ENCODE results near the gene ITPKA.
"Not testable (repeated sequence)": the region's sequence is repeated elsewhere in the genome, so short reads cannot be mapped to it uniquely, and the experiment has no call there.

The ITPKA gene

DNA sequence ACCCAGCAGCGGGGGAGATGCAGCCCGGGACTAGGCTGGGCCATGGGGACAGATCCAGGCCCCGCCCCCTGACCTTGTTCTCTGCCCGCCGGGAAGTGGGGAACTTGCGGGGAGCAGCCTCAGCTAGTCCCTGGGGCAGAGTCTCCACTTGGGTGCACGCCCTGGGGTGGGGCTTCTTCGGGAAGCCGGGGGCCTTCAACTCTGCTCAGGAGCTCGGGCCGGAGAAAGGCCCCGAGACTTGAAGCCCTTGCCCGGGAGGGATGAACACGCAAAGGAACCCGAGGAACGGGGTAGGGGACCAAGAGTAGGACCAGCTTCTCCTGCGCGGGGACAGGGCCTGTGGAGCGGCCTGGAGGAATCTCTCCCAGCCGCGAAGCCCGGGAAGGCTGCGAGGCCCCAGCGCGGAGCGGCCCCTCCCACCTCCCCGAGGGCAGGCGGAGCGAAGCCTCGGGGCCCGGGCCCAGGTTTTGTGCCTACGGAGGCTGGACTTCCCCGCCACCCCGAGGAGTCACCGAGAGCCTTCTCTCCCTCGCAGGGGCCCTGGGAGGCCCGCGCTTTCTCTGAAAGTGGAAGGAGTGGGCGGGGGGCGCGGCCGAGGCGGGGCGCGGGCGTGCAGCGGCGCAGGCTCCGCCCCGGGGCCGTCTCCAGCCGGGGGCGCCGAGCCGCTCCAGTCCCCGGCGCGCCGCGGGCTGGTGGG, at the start of gene ITPKA:
ITPKA (plus strand) TSS at position 670 of the 697 bp plus-strand sequence. CDS start 54 bp downstream, outside the sequence.
- peak; percentile 47 for DNase-seq

DNA sequence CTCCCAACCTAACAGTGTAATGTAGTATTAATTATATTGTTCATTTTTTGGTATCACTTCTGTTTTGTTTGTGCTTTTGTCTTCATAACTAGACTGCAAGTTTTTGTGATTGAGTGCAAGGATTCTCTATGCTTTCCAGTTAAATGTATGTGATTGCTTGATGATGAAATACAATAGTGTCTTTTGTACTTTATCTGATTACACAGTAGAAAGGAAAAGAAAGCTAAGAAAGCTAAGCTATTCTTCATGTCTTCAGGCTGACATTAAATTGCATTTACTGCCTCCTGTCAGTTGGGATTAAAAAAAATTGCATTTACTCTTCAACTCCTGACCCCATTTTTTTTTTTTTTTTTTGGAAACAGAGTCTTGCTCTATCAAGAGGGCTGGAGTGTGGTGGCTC, 48.3 kb upstream of the ITPKA start:
- DNase-seq = no peak

GRCh38 chr15:41462084-41462795, 31.4 kb upstream of the ITPKA start:
- DNase-seq = no peak

DNA sequence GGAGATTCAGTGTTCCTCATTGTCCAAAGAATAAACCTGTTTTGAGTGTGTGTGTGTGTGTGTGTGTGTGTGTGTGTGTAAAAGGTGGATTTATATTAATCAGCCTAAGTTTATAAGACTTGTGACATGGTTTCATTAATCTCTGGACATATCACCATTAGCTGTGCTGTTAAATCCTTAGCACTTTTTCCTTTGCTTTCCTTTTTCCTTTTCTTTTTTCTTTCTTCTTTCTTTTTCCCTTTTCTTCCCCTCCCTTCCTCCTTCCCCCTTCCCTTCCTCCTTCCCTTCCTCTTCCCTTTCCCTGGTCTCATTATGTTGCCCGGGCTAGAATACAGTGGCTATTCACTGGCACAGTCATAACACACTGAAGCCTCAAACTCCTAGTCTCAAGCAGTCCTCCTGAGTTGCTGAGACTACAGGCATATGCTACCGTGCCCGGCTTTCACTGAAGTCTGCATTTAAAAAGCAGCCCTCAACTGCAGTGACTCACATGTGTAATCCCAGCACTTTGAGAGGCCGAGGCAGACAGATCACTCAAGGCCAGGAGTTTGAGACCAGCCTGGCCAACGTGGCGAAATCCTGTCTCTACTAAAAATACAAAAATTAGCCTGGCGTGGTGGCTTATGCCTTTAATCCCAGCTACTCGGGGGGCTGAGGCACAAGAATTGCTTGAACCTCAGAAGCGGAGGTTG, 28.6 kb upstream of the ITPKA start:
- DNase-seq = no peak

DNA sequence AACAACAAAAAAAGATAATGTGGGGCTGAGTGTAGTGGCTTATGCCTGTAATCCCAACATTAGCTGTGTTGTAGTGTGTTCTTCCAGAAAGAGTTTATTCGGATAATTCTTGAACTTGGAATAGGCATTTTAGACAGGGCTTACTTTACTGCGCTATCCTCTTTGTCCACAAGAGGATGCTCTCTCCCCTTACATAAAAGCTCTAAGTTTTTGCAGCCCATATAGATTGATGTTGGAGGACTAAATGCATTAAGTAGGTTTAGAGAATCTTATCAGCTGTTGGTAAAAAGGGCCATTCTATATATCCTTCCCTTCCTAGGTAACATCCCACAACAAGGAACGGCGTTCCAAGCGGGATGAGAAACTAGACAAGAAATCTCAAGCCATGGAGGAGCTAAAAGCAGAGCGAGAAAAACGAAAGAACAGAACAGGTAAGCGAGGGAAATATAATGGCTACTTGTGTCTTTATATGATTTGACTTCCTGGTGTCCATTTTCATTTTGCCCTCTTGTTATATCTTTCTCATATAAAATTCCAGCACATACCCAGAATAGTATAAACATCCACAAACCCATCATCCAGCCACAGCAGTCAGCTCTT, 27.8 kb upstream of the ITPKA start:
- DNase-seq = peak; percentile 28

DNA sequence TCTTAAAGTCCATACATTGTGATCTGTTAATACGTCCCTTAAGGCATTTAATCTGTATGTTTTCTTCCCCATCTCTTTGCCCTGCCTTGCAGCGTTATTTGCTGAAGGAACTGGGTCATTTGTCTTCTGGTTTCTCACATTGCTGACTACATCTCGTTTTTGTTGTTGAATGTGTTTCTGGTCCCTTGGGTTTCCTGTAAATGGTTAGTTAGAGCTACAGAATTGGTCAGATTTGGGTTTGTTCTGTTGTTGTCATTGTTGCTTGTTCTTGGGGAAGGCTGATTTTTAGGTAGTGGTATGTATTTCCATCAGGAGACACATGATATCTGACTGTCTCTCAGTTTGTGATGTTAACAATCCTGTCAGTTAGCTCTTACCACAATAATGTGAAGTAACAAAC, 27.0 kb upstream of the ITPKA start:
- DNase-seq = no peak

DNA sequence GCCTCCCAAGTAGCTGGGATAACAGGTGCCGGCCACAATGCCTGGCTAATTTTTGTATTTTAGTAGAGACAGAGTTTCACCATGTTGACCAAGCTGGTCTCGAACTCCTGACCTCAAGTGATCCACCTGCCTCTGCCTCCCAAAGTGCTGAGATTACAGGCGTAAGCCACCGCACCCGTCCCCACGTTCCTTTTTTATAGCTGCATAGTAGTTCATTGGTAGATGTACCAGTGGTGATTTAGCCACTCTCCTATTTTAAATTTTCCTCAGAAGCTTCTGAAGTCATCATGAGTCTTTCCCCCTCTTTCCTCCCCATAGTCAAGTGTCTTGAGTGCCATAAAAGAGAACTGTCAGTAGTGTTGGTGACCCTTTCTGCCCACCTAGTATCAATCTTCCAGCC, 24.0 kb upstream of the ITPKA start:
- DNase-seq = not testable (repeated sequence)

GRCh38 chr15:41473418-41473817, 20.3 kb upstream of the ITPKA start:
- DNase-seq = no peak

- no peak for DNase-seq
Measured at GRCh38 chr15:41474436-41474835, 19.2 kb upstream of the ITPKA start.

GRCh38 chr15:41474941-41475340, 18.7 kb upstream of the ITPKA start:
- DNase-seq = no peak

GRCh38 chr15:41476416-41477048, 17.1 kb upstream of the ITPKA start:
- DNase-seq = no peak

DNA sequence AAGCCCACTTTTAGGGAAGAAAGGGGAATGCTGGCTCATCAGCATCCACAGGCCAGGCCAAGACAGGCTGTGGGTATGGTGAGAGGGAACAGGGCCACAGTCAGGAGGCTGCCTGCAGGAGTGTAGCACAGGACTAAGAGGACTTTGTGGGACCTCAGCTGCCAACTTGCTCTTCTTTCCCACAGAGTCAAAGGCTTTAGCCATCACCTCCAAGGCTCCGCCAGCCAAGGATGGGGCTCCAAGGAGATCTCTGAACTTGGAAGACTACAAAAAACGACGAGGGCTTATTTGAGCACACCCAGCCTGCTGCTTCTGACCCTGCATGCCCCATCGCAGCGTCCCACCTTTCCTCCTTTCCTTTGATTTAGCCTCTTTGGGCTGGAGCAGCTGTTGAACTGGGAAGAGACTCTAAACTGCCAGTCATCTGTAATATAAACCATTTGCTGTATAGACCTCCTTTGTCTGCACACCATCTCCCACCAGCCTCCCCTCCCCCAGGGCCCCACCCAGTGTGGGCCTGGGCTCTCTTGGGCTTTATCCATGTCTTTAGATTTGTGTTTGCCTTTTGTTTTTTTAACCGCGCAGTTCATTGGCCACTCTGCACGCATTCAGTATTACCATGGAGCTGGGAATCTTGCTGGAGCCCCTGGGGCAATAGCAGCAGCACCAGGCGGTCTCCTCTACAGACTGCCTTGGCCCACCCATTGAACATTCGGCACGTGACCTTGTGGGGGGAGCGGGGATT, 13.1 kb upstream of the ITPKA start:
- no peak for DNase-seq

DNA sequence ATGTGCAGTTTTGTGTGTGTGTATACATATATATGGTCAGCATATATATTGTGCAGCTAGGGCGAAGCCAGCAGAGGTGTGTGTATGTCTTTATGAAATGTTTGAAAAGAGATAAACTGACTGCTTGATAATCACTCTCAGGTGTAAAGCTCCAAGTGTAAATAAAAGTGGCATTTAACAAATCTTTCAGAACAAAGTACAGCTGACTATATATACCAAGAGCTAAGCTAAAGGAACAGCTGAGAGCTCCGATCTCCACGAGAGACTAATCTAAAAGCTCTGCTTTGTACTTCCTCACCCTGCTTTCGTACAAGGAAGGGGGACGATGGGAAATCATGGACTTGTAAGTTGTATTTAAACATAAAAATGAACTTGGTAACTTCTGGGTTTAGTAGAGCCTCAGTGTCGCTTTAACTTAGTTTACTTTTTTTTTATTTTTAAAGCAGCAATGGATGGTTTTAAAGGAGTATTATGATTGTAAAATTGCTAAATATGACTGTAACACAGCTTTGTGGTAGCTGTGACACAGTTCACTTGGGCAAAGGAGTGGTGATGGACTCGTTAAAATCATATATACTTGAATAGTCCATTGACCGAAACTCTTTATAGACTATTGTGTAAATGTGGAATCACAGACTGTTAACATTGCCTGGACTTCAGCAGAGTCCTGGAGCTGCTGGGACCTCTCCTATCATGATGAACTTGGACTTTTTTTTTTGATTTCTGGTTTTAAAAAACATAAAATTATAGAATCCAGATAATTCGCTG, 11.4 kb upstream of the ITPKA start:
- DNase-seq = no peak

DNA sequence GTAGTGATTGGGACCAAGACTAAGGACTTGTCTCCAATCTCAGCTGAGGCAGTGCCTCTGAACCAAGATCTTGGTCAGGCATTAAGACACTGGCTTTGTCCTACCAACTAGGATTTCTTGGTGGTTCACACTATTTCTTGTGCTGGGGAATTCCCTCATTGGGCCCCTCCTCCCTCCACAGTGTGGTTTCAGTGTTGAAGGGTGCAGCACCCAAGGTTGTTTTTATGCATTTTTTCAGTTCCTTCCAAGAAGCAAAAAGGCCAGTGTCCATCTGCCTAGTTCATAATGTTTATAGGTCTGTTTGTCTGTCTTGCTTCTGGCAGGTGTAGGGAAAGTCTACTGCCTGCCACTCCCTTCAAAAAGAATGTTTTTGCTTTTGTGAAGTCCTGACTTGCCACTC, 10.6 kb upstream of the ITPKA start:
- no peak for DNase-seq

DNA sequence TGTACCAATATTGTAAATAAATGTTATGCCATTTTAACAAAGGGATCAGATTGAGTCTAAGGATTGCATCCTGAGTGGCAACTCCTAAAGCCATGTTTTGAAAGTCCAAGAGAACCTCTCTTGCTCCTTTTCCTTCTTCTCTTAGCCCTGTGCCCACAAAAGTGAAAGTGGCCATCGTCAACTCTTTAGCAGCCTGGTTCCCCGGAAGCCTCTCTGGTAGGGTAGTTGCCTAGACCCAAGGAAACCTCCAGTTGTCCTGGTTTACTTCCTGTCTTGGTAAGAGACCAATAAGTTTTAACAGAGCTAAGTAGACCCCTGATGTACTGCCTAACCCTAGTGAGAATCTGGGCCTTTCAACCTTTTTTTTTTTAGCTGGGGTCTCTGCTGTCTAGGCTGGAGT, 10.2 kb upstream of the ITPKA start:
- DNase-seq = no peak

DNA sequence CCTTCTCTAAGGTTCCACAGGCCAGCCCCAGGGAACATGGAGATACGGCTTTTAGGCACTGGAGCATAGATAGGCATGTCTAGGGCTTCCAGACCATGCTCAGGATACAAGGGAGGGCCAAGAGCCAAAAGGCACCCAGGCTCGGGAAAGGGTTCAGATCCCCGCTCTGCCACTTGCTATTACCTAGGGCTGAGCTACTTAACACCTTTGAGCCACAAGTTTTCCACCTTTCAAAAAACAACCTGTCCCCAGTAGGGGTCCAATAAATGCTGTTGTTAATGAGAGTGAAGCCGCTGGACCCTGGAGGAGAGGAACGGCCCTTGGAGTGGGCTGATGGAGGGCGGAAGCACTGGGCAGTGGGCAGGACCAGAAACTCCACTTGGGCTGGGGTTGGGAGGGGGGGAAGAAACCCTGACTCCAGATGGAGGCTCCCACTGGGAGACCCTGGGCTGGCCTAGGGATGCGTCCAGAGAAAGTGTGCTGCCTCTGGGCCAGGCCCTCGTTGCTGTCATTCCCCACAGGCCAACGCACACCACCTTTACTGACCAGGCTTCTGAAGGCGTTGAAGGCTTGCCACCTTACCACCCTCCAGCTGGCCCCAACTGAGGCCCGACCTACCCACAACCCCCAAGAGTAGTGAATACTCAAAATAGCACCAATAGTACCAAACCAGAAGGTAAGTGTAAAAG, 8.6 kb upstream of the ITPKA start:
- no peak for DNase-seq

DNA sequence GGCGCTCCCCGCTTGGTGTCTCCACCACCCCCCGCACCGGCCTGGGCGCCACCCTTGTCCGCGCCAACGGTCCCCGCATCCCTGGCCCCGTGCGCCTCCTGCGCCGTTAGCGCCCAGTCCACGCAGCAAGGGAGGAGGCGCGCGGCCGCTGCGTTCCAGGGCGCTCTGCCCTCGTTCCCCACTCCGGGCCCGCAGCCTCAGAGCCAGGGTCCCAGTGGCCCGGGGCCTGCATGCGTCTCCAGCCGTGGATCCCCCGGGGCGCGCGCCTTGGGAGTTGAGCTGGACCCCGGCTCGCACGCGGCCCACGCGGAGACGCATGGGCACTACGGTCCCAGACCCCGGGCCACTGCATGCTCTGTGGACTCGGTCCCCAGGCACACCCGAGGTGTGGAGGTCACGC, 7.4 kb upstream of the ITPKA start:
- no peak for DNase-seq

DNA sequence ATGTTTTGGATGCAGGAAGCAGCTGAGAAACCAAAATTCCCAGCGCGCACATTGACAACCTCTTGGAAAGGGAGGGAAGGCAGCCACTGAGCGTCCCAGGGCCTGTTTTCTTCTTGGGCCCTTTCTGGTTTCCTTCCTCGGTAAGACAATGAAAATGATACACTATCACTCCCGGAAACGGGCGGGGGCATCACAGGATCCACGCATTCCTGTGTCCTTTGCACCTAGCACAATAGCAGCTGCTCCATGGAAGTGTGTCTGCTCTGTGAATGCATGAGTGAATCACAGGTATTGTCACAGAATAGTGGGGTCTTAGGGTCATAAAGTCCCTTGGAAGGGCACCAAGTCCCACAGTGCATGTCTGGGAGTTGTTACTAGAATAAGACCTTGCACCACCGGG, 6.3 kb upstream of the ITPKA start:
- DNase-seq = no peak

GRCh38 chr15:41487802-41488201, 5.9 kb upstream of the ITPKA start:
- no peak for DNase-seq

DNA sequence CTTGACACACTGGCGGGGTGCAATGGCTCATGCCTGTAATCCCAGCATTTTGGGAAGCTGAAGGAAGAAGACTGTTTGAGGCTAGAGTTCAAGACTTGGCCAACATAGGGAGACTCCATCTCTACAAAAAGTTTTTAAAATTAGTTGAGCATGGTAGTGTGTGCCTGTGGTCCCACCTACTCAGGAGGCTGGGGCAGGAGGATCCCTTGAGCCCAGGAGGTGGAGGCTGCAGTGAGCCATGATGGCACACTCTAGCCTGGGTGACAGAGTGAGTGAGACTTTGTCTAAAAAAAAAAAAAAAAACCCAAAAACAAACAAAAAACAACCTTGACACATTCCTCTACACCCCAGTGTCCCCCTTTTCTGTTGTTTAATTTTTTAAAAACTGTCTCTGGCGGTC, 4.0 kb upstream of the ITPKA start:
- DNase-seq = no peak

DNA sequence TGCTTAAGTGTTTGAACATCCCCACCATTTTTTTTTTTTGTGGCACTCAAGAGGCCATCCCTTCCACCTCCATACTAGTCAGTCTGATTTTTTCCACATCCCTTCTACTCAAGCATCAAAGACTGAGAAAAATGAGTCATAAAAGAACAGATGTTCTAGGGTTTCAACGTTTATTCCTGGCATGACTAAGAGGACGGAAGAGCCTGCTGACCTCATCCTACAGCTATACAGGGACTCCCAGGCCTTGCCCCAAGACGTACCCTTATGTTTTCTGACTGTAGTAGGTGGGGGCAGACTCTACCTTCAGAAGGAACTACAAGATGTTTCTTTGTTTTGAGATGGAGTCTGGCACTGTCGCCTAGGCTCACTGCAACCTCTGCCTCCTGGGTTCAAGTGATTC, 3.3 kb upstream of the ITPKA start:
- DNase-seq = no peak

All from NCI-H526 treated with DMSO at 0.1 percent for 48 hours (cell line).